ENCODE data around the gene RPL18.

The RPL18 gene

GRCh38 chr19:48625891-48626327 lies 6.9 kb upstream of the RPL18 start:
- Histone ChIP-seq H2AFZ (ENCODE audit: low read depth, low read length) (no peak overlapping the region), H3K27ac (ENCODE audit: low read length) (no peak overlapping the region)

GRCh38 chr19:48624791-48625723 lies 6.1 kb upstream of the RPL18 start:
- Histone ChIP-seq H3K4me3 (ENCODE audit: low read depth in 1 of 2, low read length in 2 of 2) (peak overlapping the region; percentile 32 to 77; a peak in 3 of 4 replicates), H3K79me2 (ENCODE audit: insufficient read depth, low read length) (peaks cover 42% of the 10 kb centered on the region), H3K27me3 (ENCODE audit: insufficient read depth, low read length, poor library complexity) (no peaks in the 10 kb centered on the region), H2AFZ (ENCODE audit: low read depth, low read length) (no peak overlapping the region), H3K27ac (ENCODE audit: low read length) (peak overlapping the region; percentile 85), H4K20me1 (ENCODE audit: insufficient read depth, low read length) (peaks cover 11% of the 10 kb centered on the region), H3K36me3 (ENCODE audit: insufficient read depth, low read length) (peaks cover 52% of the 10 kb centered on the region), H3K9me3 (ENCODE audit: insufficient read depth, low read length, severe bottlenecking) (no peaks in the 10 kb centered on the region), H3K9ac (ENCODE audit: low read depth, low read length) (peak overlapping the region; percentile 80), H3K4me2 (ENCODE audit: insufficient read depth, low read length) (peak overlapping the region; percentile 88), H3K4me1 (ENCODE audit: insufficient read depth, low read length) (peaks cover 47% of the 10 kb centered on the region)
- DNase-seq, result peak; percentile 7
- no peak for ATAC-seq (ENCODE audit: insufficient read depth, low read depth)
- TF ChIP-seq, protein P1, sequence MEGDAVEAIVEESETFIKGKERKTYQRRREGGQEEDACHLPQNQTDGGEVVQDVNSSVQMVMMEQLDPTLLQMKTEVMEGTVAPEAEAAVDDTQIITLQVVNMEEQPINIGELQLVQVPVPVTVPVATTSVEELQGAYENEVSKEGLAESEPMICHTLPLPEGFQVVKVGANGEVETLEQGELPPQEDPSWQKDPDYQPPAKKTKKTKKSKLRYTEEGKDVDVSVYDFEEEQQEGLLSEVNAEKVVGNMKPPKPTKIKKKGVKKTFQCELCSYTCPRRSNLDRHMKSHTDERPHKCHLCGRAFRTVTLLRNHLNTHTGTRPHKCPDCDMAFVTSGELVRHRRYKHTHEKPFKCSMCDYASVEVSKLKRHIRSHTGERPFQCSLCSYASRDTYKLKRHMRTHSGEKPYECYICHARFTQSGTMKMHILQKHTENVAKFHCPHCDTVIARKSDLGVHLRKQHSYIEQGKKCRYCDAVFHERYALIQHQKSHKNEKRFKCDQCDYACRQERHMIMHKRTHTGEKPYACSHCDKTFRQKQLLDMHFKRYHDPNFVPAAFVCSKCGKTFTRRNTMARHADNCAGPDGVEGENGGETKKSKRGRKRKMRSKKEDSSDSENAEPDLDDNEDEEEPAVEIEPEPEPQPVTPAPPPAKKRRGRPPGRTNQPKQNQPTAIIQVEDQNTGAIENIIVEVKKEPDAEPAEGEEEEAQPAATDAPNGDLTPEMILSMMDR (IDR thresholded peaks at IDR 0.05; ENCODE audit: borderline replicate concordance, extremely low read depth, low read length, poor library complexity, severe bottlenecking), result no peak
- no peak for TF ChIP-seq EZH2 (IDR thresholded peaks at IDR 0.05; ENCODE audit: borderline replicate concordance, low read depth, low read length, severe bottlenecking)

More at GRCh38 chr19:48625891-48626327, 6.9 kb upstream of the RPL18 start:
- Histone ChIP-seq H3K4me3 (ENCODE audit: low read depth in 1 of 2, low read length in 2 of 2) (no peak overlapping the region), H4K20me1 (ENCODE audit: insufficient read depth, low read length) (peaks cover 11% of the 10 kb centered on the region), H3K36me3 (ENCODE audit: insufficient read depth, low read length) (peaks cover 61% of the 10 kb centered on the region), H3K27me3 (ENCODE audit: insufficient read depth, low read length, poor library complexity) (no peaks in the 10 kb centered on the region), H3K9me3 (ENCODE audit: insufficient read depth, low read length, severe bottlenecking) (no peaks in the 10 kb centered on the region), H3K9ac (ENCODE audit: low read depth, low read length) (no peak overlapping the region), H3K4me2 (ENCODE audit: insufficient read depth, low read length) (no peak overlapping the region), H3K79me2 (ENCODE audit: insufficient read depth, low read length) (peaks cover 34% of the 10 kb centered on the region), H3K4me1 (ENCODE audit: insufficient read depth, low read length) (peaks cover 39% of the 10 kb centered on the region)
- DNase-seq (peak; percentile 5), ATAC-seq (ENCODE audit: insufficient read depth, low read depth) (no peak)
- no peak for TF ChIP-seq EZH2 (IDR thresholded peaks at IDR 0.05; ENCODE audit: borderline replicate concordance, low read depth, low read length, severe bottlenecking)
- TF ChIP-seq, protein P1 (IDR thresholded peaks at IDR 0.05; ENCODE audit: borderline replicate concordance, extremely low read depth, low read length, poor library complexity, severe bottlenecking), result no peak

- peak overlapping the region; percentile 80 for H3K9ac ChIP-seq (ENCODE audit: low read depth, low read length)
- H3K27me3 ChIP-seq (ENCODE audit: insufficient read depth, low read length, poor library complexity), result no peaks in the 10 kb centered on the region
- no peak for TF ChIP-seq EZH2 (IDR thresholded peaks at IDR 0.05; ENCODE audit: borderline replicate concordance, low read depth, low read length, severe bottlenecking)
- TF ChIP-seq, protein P1 (IDR thresholded peaks at IDR 0.05; ENCODE audit: borderline replicate concordance, extremely low read depth, low read length, poor library complexity, severe bottlenecking), result no peak
- peak overlapping the region; percentile 88 for H2AFZ ChIP-seq (ENCODE audit: low read depth, low read length)
- H3K9me3 ChIP-seq (ENCODE audit: insufficient read depth, low read length, severe bottlenecking), result no peaks in the 10 kb centered on the region
- peaks cover 49% of the 10 kb centered on the region for H3K79me2 ChIP-seq (ENCODE audit: insufficient read depth, low read length)
- peaks cover 43% of the 10 kb centered on the region for H3K36me3 ChIP-seq (ENCODE audit: insufficient read depth, low read length)
- H3K27ac ChIP-seq (ENCODE audit: low read length), result peak overlapping the region; percentile 89
- H3K4me2 ChIP-seq (ENCODE audit: insufficient read depth, low read length), result peak overlapping the region; percentile 88
- H3K4me1 ChIP-seq (ENCODE audit: insufficient read depth, low read length), result peaks cover 53% of the 10 kb centered on the region
- peak; percentile 99 for DNase-seq
- peak; percentile 85 for ATAC-seq (ENCODE audit: insufficient read depth, low read depth)
- peak overlapping the region; percentile 36 to 77; a peak in 3 of 4 replicates for H3K4me3 ChIP-seq (ENCODE audit: low read depth in 1 of 2, low read length in 2 of 2)
- peaks cover 7% of the 10 kb centered on the region for H4K20me1 ChIP-seq (ENCODE audit: insufficient read depth, low read length)
Observed at GRCh38 chr19:48624067-48624594, 5.2 kb upstream of the RPL18 start.

Data from DND-41 (cell line).